H1 (cell line): ENCODE data around the gene DENND4B. TPM values are rescaled to one million over a fixed set of nuclear protein-coding genes. Genes with fewer than 3 reads are reported as not detected.

Experiments
- CTCF ChIA-PET: fragments of 300-600 bp; sonication (Branson Sonifier 250); formaldehyde crosslinking; loops from one replicate; lab custom pipeline; 2021; ENCODE audit not compliant: partially characterized antibody; lab: Charles Lee
- POLR2A ChIA-PET: fragments of 300-600 bp; sonication (Branson Sonifier 250); formaldehyde crosslinking; loops from one replicate; lab custom pipeline; 2021; ENCODE audit warnings: inconsistent platforms; ENCODE audit not compliant: partially characterized antibody; lab: Charles Lee
- DNase-seq, 2 experiments: peaks; one replicate each; pipeline versions ENCODE4 v3.0.0 to v3.0.0-alpha.2; 2010 to 2022; ENCODE audit warnings: low spot score in 2 of 2, low read depth in 1 of 2, mixed read lengths in 1 of 2
- FAIRE-seq: peaks from 2 replicates; lab custom pipeline; 2011; peaks lifted over from hg19 to GRCh38; lab: Jason Lieb, UNC
- H2AFZ ChIP-seq: 2 replicates; pipeline ENCODE4 v1.8.1; 2012; ENCODE audit warnings: low read length, inconsistent platforms
- H2AK5ac ChIP-seq: 2 replicates; pipeline ENCODE4 v1.6.1; 2013; ENCODE audit warnings: low read depth, low read length
- H2BK120ac ChIP-seq: replicated peaks from 2 replicates; pipeline ENCODE3; 2013; ENCODE audit warnings: low read depth, low read length, inconsistent platforms
- H2BK12ac ChIP-seq: 2 replicates; pipeline ENCODE4 v1.6.1; 2013; ENCODE audit warnings: low read depth, low read length
- H2BK15ac ChIP-seq: 2 replicates; pipeline ENCODE4 v1.6.1; 2013; ENCODE audit warnings: low read length
- H2BK20ac ChIP-seq: 2 replicates; pipeline ENCODE4 v1.6.1; 2013; ENCODE audit warnings: low read length
- H2BK5ac ChIP-seq: 2 replicates; pipeline ENCODE4 v1.6.1; 2013; ENCODE audit warnings: low read depth, low read length
- H3K14ac ChIP-seq: 2 replicates; pipeline ENCODE4 v1.6.1; 2013; ENCODE audit warnings: inconsistent platforms; ENCODE audit not compliant: insufficient read length
- H3K18ac ChIP-seq: 2 replicates; pipeline ENCODE4 v1.6.1; 2013; ENCODE audit warnings: low read length; ENCODE audit errors: extremely low read depth
- H3K23ac ChIP-seq: 2 replicates; pipeline ENCODE4 v1.6.1; 2013; ENCODE audit warnings: inconsistent platforms; ENCODE audit not compliant: insufficient read length
- H3K23me2 ChIP-seq: 2 replicates; pipeline ENCODE4 v1.6.1; 2013; ENCODE audit warnings: low read depth, low read length
- H3K27ac ChIP-seq: 2 replicates; pipeline ENCODE4 v1.6.1; 2011; ENCODE audit warnings: low read depth, low read length, inconsistent platforms
- H3K27me3 ChIP-seq, 4 experiments: replicated peaks in 1 of 4; 1 replicate in 1 of 4; 2 replicates in 3 of 4; pipeline versions ENCODE4 v1.6.1 to v1.8.1; 2011 to 2013; ENCODE audit warnings: low read length in 3 of 4, mild to moderate bottlenecking in 3 of 4, inconsistent platforms in 2 of 4, mixed read lengths in 2 of 4, moderate library complexity in 1 of 4; ENCODE audit not compliant: control insufficient read depth in 3 of 4, insufficient read depth in 3 of 4; ENCODE audit errors: extremely low read depth in 1 of 4
- H3K36me3 ChIP-seq, 4 experiments: 2 replicates each; pipeline versions ENCODE4 v1.6.1 to v1.8.1; 2011 to 2013; ENCODE audit warnings: mild to moderate bottlenecking in 4 of 4, low read length in 3 of 4, moderate library complexity in 2 of 4, control low read depth in 1 of 4, inconsistent platforms in 1 of 4; ENCODE audit not compliant: insufficient read depth in 4 of 4, control insufficient read depth in 2 of 4
- H3K4ac ChIP-seq: replicated peaks from 2 replicates; pipeline ENCODE3; 2013; ENCODE audit warnings: low read length, low read depth, mixed read lengths, inconsistent platforms; ENCODE audit not compliant: insufficient read length
- H3K4me1 ChIP-seq, 4 experiments: replicated peaks in 1 of 4; 1 replicate in 1 of 4; 2 replicates in 3 of 4; pipeline versions ENCODE4 v1.6.1 to v1.8.1; 2011 to 2013; ENCODE audit warnings: low read length in 3 of 4, inconsistent platforms in 2 of 4, mixed read lengths in 1 of 4; ENCODE audit not compliant: insufficient read depth in 4 of 4, control insufficient read depth in 3 of 4
- H3K4me2 ChIP-seq, 2 experiments: 2 replicates each; pipeline versions ENCODE4 v1.6.1 to v1.8.1; 2011 to 2013; ENCODE audit warnings: low read depth in 2 of 2, low read length in 2 of 2, control low read depth in 1 of 2, inconsistent platforms in 1 of 2, mild to moderate bottlenecking in 1 of 2; ENCODE audit not compliant: insufficient read depth in 1 of 2
- H3K4me3 ChIP-seq, 4 experiments: fragments of 200-600, 300-600 bp in 1 of 4; sonication (generic), shearing (Covaris generic), sonication (Bioruptor Twin) in 1 of 4; 2 replicates each; pipeline versions ENCODE4 v1.5.1 to v1.8.1; 2011 to 2016; ENCODE audit warnings: low read length in 4 of 4, low read depth in 3 of 4, control low read depth in 2 of 4, inconsistent platforms in 2 of 4, mild to moderate bottlenecking in 2 of 4, mixed read lengths in 1 of 4, moderate library complexity in 1 of 4; ENCODE audit not compliant: insufficient read depth in 2 of 4; ENCODE audit errors: extremely low read depth in 1 of 4
- H3K56ac ChIP-seq: replicated peaks from 2 replicates; pipeline ENCODE3; 2013; ENCODE audit warnings: low read depth, mild to moderate bottlenecking, mixed read lengths, low read length, inconsistent platforms; ENCODE audit not compliant: insufficient read length
- H3K79me1 ChIP-seq: 2 replicates; pipeline ENCODE4 v1.6.1; 2013; ENCODE audit warnings: low read depth, low read length, control low read depth
- H3K79me2 ChIP-seq, 2 experiments: 2 replicates each; pipeline versions ENCODE4 v1.6.1 to v1.8.1; 2012 to 2013; ENCODE audit warnings: low read length in 2 of 2, mild to moderate bottlenecking in 2 of 2, inconsistent platforms in 1 of 2; ENCODE audit not compliant: insufficient read depth in 2 of 2, control insufficient read depth in 1 of 2
- H3K9ac ChIP-seq, 4 experiments: replicated peaks in 1 of 4; 1 replicate in 1 of 4; 2 replicates in 3 of 4; pipeline versions ENCODE4 v1.6.1 to v1.8.1; 2011 to 2013; ENCODE audit warnings: low read depth in 3 of 4, low read length in 3 of 4, control low read depth in 2 of 4, mild to moderate bottlenecking in 2 of 4, moderate library complexity in 2 of 4, inconsistent platforms in 1 of 4; ENCODE audit errors: extremely low read depth in 1 of 4
- H3K9me3 ChIP-seq, 2 experiments: 2 replicates each; pipeline versions ENCODE4 v1.6.1 to v1.8.1; 2012 to 2013; ENCODE audit warnings: mild to moderate bottlenecking in 2 of 2, moderate library complexity in 2 of 2, control low read depth in 1 of 2, inconsistent platforms in 1 of 2, low read depth in 1 of 2, low read length in 1 of 2, mixed read lengths in 1 of 2; ENCODE audit not compliant: insufficient read depth in 2 of 2
- H4K20me1 ChIP-seq, 2 experiments: replicated peaks in 1 of 2; 2 replicates each; pipeline versions ENCODE3 to v1.8.1; 2011 to 2013; ENCODE audit warnings: inconsistent platforms in 2 of 2, low read length in 2 of 2, mild to moderate bottlenecking in 1 of 2; ENCODE audit not compliant: insufficient read depth in 2 of 2, control insufficient read depth in 1 of 2
- H4K5ac ChIP-seq: 2 replicates; pipeline ENCODE4 v1.6.1; 2013; ENCODE audit warnings: low read length, low read depth, mixed read lengths, inconsistent platforms; ENCODE audit not compliant: insufficient read length
- H4K8ac ChIP-seq: 2 replicates; pipeline ENCODE4 v1.8.0; 2013; ENCODE audit warnings: mild to moderate bottlenecking, moderate library complexity, low read length, inconsistent platforms; ENCODE audit not compliant: insufficient read depth; ENCODE audit errors: extremely low read depth
- H4K91ac ChIP-seq: replicated peaks from 2 replicates; pipeline ENCODE3; 2013; ENCODE audit warnings: low read length, mixed read lengths, inconsistent platforms; ENCODE audit not compliant: insufficient read length
- BACH1 ChIP-seq: IDR thresholded peaks from 2 replicates; pipeline ENCODE4 v1.6.1; 2012; ENCODE audit warnings: low read length, improper control_type of control experiment
- CHD2 ChIP-seq: IDR thresholded peaks from 2 replicates; pipeline ENCODE4 v1.6.1; 2012; ENCODE audit warnings: low read length, improper control_type of control experiment
- GTF2F1 ChIP-seq: IDR thresholded peaks from 2 replicates; pipeline ENCODE4 v1.6.1; 2012; ENCODE audit warnings: low read depth, low read length, improper control_type of control experiment, borderline replicate concordance
- KDM5A ChIP-seq: fragments of 200-600 bp; IDR thresholded peaks from 2 replicates; pipeline ENCODE4 v1.7.1; 2012; ENCODE audit warnings: mild to moderate bottlenecking, low read length, inconsistent platforms, mixed read lengths
- PHF8 ChIP-seq: fragments of 200-600 bp; sonication (generic); conservative IDR thresholded peaks from 2 replicates; pipeline ENCODE4 v1.7.1; 2012; ENCODE audit warnings: low read depth, mild to moderate bottlenecking, inconsistent platforms, low read length, moderate library complexity
- POLR2A ChIP-seq, 2 experiments: IDR thresholded peaks; 1 replicate in 1 of 2; 2 replicates in 1 of 2; pipeline ENCODE4 v1.6.1; 2011; ENCODE audit warnings: low read depth in 2 of 2, low read length in 2 of 2, mild to moderate bottlenecking in 2 of 2; ENCODE audit errors: control extremely low read depth in 1 of 2
- RFX5 ChIP-seq: IDR thresholded peaks from 2 replicates; pipeline ENCODE4 v1.6.1; 2011; ENCODE audit warnings: low read depth, low read length, improper control_type of control experiment, borderline replicate concordance
- RNF2 ChIP-seq: fragments of 200-900, 300-1000 bp; sonication (generic); IDR thresholded peaks from 2 replicates; pipeline ENCODE4 v1.7.1; 2016; ENCODE audit warnings: borderline replicate concordance, low read depth, mild to moderate bottlenecking, antibody characterized with exemption, low read length; ENCODE audit not compliant: poor library complexity, severe bottlenecking; ENCODE audit errors: missing control alignments
- SAP30 ChIP-seq: fragments of 300-600 bp; sonication (generic); IDR thresholded peaks from 2 replicates; pipeline ENCODE4 v1.7.1; 2012; ENCODE audit warnings: low read length, moderate library complexity, mild to moderate bottlenecking, inconsistent platforms; ENCODE audit not compliant: insufficient read depth, insufficient replicate concordance
- TBP ChIP-seq: IDR thresholded peaks from 2 replicates; pipeline ENCODE4 v1.6.1; 2011; ENCODE audit warnings: low read depth, low read length, improper control_type of control experiment
- WGBS, 2 experiments: shearing (Covaris generic) in 1 of 2; methylation state at CpG; one replicate each; pipeline versions ENCODE4 v1.1.6 to v1.1.7; 2013 to 2015; ENCODE audit warnings: low lambda C conversion rate in 2 of 2, mixed read lengths in 2 of 2, inconsistent platforms in 1 of 2, low coverage in 1 of 2, missing lambda C conversion rate in 1 of 2; ENCODE audit not compliant: insufficient replicate concordance in 2 of 2, insufficient coverage in 1 of 2, insufficient read length in 1 of 2; ENCODE audit errors: extremely low coverage in 1 of 2, missing lambda C conversion rate in 1 of 2; 5-methylcytosine and 5-hydroxymethylcytosine counted together
- polyA plus RNA-seq, 7 experiments: library from polyadenylated mRNA; depleted of rRNA in 3 of 7; stranded (reverse) in 5 of 7; unstranded in 2 of 7; fragments of >200 nt in 5 of 7; fragments of 200-250 nt in 2 of 7; gene quantifications; 1 replicate in 5 of 7; 2 replicates in 1 of 7; 4 replicates in 1 of 7; pipeline versions ENCODE4 v1.2.1 to v1.2.3, GENCODE V29; 2011 to 2013; ENCODE audit warnings: missing spikeins in 2 of 7, mixed read lengths in 2 of 7
- total RNA-seq: library from RNA; stranded (reverse); fragmentation: NEBNext Ultra II Directional; extraction: Animal tissue kit (Norgen Biotek cat#: 25700); gene quantifications from 2 replicates; pipeline ENCODE4 v1.2.1, GENCODE V29; 2021
- TF ChIP-seq, protein P1 (sequence below): IDR thresholded peaks from 2 replicates; pipeline ENCODE4 v1.6.1; 2011; ENCODE audit warnings: low read length, improper control_type of control experiment

The DENND4B gene
- total and polyA plus RNA-seq, 2 of the 8 experiments (the other 6 are each of a cell fraction or from before 2014, with no cell fraction given): 45.6 to 61.1 TPM

DNA sequence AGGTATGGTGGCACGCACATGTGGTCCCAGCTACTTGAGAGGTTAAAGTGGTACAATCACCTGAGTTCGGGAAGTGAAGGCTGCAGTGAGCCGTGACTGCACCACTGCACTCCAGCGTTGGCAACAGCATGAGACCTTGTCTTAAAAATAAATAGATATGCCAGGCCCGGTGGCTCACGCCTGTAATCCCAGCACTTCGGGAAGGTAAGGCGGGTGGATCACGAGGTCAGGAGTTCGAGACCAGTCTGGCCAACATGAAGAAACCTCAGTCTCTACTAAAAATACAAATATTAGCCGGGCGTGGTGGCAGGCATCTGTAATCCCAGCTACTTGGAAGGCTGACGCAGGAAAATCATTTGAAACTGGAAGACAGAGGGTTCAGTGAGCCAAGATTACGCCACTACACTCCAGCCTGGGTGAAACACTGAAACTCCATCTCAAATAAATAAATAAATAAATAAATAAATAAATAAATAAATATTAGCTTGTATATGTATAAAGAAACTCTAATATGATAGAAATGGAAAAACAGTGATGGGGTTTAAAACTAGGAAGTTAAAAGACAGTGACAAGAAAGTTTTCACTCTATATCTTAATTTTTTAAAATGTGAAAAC is 42.6 kb downstream of the DENND4B start:
- Histone ChIP-seq H4K5ac (no peak overlapping the region), H2AK5ac (no peak overlapping the region), H3K36me3 (peaks cover 0 to 8% (median 0%) of the 10 kb centered on the region in 4 experiments; a peak in 1 of 8 replicates), H4K8ac (no peak overlapping the region), H3K18ac (no peak overlapping the region), H3K79me2 (peaks cover 0 to 94% of the 10 kb centered on the region in 2 experiments; a peak in 2 of 4 replicates), H3K4ac (no peak overlapping the region), H3K9ac (no peak overlapping the region), H3K56ac (no peak overlapping the region), H3K79me1 (peaks cover 2% of the 10 kb centered on the region; the same call in 1 of the 2 replicates), H3K9me3 (no peaks in the 10 kb centered on the region), H3K4me3 (no peak overlapping the region), H2AFZ (no peak overlapping the region), H4K20me1 (peaks cover 3 to 7% of the 10 kb centered on the region in 2 experiments), H3K23ac (no peak overlapping the region), H2BK5ac (no peak overlapping the region), H3K27me3 (no peaks in the 10 kb centered on the region), H3K27ac (no peak overlapping the region), H2BK120ac (no peak overlapping the region), H3K14ac (no peak overlapping the region), H2BK12ac (no peak overlapping the region), H3K4me2 (no peak overlapping the region), H3K23me2 (no peaks in the 10 kb centered on the region), H2BK20ac (no peak overlapping the region), H3K4me1 (no peaks in the 10 kb centered on the region), H4K91ac (no peak overlapping the region), H2BK15ac (no peak overlapping the region)
- FAIRE-seq (no peak), DNase-seq (no peak)
- CTCF ChIA-PET: interaction anchor here (0.6 to 1.7 kb wide), 4 partner anchors 21 to 275 kb away, joined by 3 to 6 read pairs (median 4); no protein-coding TSS in a partner anchor
- POLR2A ChIA-PET: interaction anchor here (0.6 to 2.2 kb wide), 6 partner anchors 15 to 86 kb away, joined by 3 to 7 read pairs (median 3); partner anchors contain the start of genes GATAD2B and RPS27
- WGBS, 2 experiments: 92% methylated on average over 14 of the region's 14 CpGs; no CpG with 5 or more reads in 1 of the 2 experiments
- TF ChIP-seq TBP (no peak), PHF8 (no peak), RFX5 (no peak), SAP30 (no peak), BACH1 (no peak), RNF2 (no peak), KDM5A (no peak), POLR2A (IDR thresholded peaks at IDR 0.05; ENCODE audit: control extremely low read depth in 1 of 2, low read depth in 2 of 2, low read length in 2 of 2) (no peak), GTF2F1 (no peak), CHD2 (no peak)
- TF ChIP-seq, protein P1, sequence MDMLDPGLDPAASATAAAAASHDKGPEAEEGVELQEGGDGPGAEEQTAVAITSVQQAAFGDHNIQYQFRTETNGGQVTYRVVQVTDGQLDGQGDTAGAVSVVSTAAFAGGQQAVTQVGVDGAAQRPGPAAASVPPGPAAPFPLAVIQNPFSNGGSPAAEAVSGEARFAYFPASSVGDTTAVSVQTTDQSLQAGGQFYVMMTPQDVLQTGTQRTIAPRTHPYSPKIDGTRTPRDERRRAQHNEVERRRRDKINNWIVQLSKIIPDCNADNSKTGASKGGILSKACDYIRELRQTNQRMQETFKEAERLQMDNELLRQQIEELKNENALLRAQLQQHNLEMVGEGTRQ: no peak
